Mesendoderm (in vitro differentiated cells): Measurements from ENCODE around the gene FBLN2.

Experiments
- DNase-seq: peaks from one replicate; pipeline ENCODE4 v3.0.0; 2013
- H2AK5ac ChIP-seq: 2 replicates; pipeline ENCODE4 v1.6.1; 2013; ENCODE audit warnings: low read length, inconsistent platforms
- H2BK120ac ChIP-seq: 2 replicates; pipeline ENCODE4 v1.6.1; 2013; ENCODE audit warnings: low read depth, mild to moderate bottlenecking, low read length, moderate library complexity, mixed read lengths
- H2BK15ac ChIP-seq: replicated peaks from 2 replicates; pipeline ENCODE4 v1.6.1; 2013; ENCODE audit warnings: low read depth, mild to moderate bottlenecking, moderate library complexity
- H2BK5ac ChIP-seq: 2 replicates; pipeline ENCODE4 v1.6.1; 2013; ENCODE audit warnings: low read length, inconsistent platforms
- H3K18ac ChIP-seq: 2 replicates; pipeline ENCODE4 v1.6.1; 2013; ENCODE audit warnings: mild to moderate bottlenecking, low read length, mixed read lengths
- H3K23ac ChIP-seq: one replicate; pipeline ENCODE4 v1.6.1; 2013; ENCODE audit warnings: low read length
- H3K27ac ChIP-seq: 2 replicates; pipeline ENCODE4 v1.5.1; 2013; ENCODE audit warnings: low read depth, mild to moderate bottlenecking, inconsistent platforms, low read length, moderate library complexity
- H3K27me3 ChIP-seq: 2 replicates; pipeline ENCODE4 v1.6.1; 2013; ENCODE audit warnings: low read length, control low read depth, mild to moderate bottlenecking, inconsistent platforms; ENCODE audit not compliant: insufficient read depth, poor library complexity
- H3K36me3 ChIP-seq: 2 replicates; pipeline ENCODE4 v1.6.1; 2013; ENCODE audit warnings: low read length, inconsistent platforms; ENCODE audit not compliant: control insufficient read depth, insufficient read depth
- H3K4ac ChIP-seq: one replicate; pipeline ENCODE4 v1.6.1; 2013; ENCODE audit warnings: low read depth, mild to moderate bottlenecking, low read length, moderate library complexity
- H3K4me1 ChIP-seq: 2 replicates; pipeline ENCODE4 v1.6.1; 2013; ENCODE audit warnings: low read depth, low read length, inconsistent platforms; ENCODE audit not compliant: control insufficient read depth
- H3K4me2 ChIP-seq: 2 replicates; pipeline ENCODE4 v1.6.1; 2013; ENCODE audit warnings: low read length
- H3K4me3 ChIP-seq: 2 replicates; pipeline ENCODE4 v1.5.1; 2013; ENCODE audit warnings: mild to moderate bottlenecking, low read length
- H3K56ac ChIP-seq: one replicate; pipeline ENCODE4 v1.6.1; 2013; ENCODE audit warnings: low read length
- H3K79me1 ChIP-seq: 2 replicates; pipeline ENCODE4 v1.6.1; 2013; ENCODE audit warnings: low read length, inconsistent platforms
- H3K79me2 ChIP-seq: 2 replicates; pipeline ENCODE4 v1.6.1; 2013; ENCODE audit warnings: mild to moderate bottlenecking, low read length; ENCODE audit not compliant: control insufficient read depth, insufficient read depth
- H3K9ac ChIP-seq: 2 replicates; pipeline ENCODE4 v1.6.1; 2013; ENCODE audit warnings: low read length, inconsistent platforms
- H4K5ac ChIP-seq: one replicate; pipeline ENCODE4 v1.6.1; 2013; ENCODE audit warnings: low read length
- H4K8ac ChIP-seq: one replicate; pipeline ENCODE4 v1.6.1; 2013; ENCODE audit warnings: low read depth, mild to moderate bottlenecking, control low read depth, low read length, moderate library complexity
- WGBS: extraction: QIAGEN DNeasy Blood & Tissue Kit; methylation state at CpG from one replicate; pipeline ENCODE4 v1.1.7; 2013; ENCODE audit warnings: low lambda C conversion rate, missing lambda C conversion rate; ENCODE audit not compliant: insufficient coverage; ENCODE audit errors: extremely low coverage; 5-methylcytosine and 5-hydroxymethylcytosine counted together

FBLN2 gene

GRCh38 chr3:13615019-13615528, 66.1 kb downstream of the FBLN2 start:
- no peak overlapping the region for H2BK15ac ChIP-seq
- no peak overlapping the region for H2BK120ac ChIP-seq
- no peaks in the 10 kb centered on the region for H3K4me1 ChIP-seq
- H3K79me1 ChIP-seq = no peaks in the 10 kb centered on the region
- no peak for DNase-seq
- no peaks in the 10 kb centered on the region for H3K79me2 ChIP-seq
- no peak overlapping the region for H3K9ac ChIP-seq
- H3K56ac ChIP-seq = no peak overlapping the region
- H4K8ac ChIP-seq = no peak overlapping the region
- no peaks in the 10 kb centered on the region for H3K27me3 ChIP-seq
- no peak overlapping the region for H3K4ac ChIP-seq
- no peak overlapping the region for H3K27ac ChIP-seq
- H3K36me3 ChIP-seq = no peaks in the 10 kb centered on the region
- H2BK5ac ChIP-seq = no peak overlapping the region
- H3K4me3 ChIP-seq = no peak overlapping the region
- no CpG with 5 or more reads among the region's 4 CpGs for WGBS
- no peak overlapping the region for H4K5ac ChIP-seq
- no peak overlapping the region for H2AK5ac ChIP-seq
- H3K23ac ChIP-seq = no peak overlapping the region
- no peak overlapping the region for H3K18ac ChIP-seq
- no peak overlapping the region for H3K4me2 ChIP-seq

GRCh38 chr3:13616359-13616758, 67.4 kb downstream of the FBLN2 start:
- Histone ChIP-seq H3K4me1 (no peaks in the 10 kb centered on the region), H3K27ac (no peak overlapping the region), H3K4ac (no peak overlapping the region), H2BK15ac (no peak overlapping the region), H4K8ac (no peak overlapping the region), H2BK120ac (no peak overlapping the region), H3K56ac (no peak overlapping the region), H2AK5ac (no peak overlapping the region), H3K4me2 (no peak overlapping the region), H3K4me3 (no peak overlapping the region), H3K79me2 (no peaks in the 10 kb centered on the region), H4K5ac (no peak overlapping the region), H3K18ac (no peak overlapping the region), H3K27me3 (no peaks in the 10 kb centered on the region), H2BK5ac (no peak overlapping the region), H3K23ac (no peak overlapping the region), H3K79me1 (no peaks in the 10 kb centered on the region), H3K9ac (no peak overlapping the region), H3K36me3 (no peaks in the 10 kb centered on the region)
- no peak for DNase-seq
- no CpG with 5 or more reads among the region's 7 CpGs for WGBS

GRCh38 chr3:13617097-13617738, 68.3 kb downstream of the FBLN2 start:
- no peaks in the 10 kb centered on the region for H3K27me3 ChIP-seq
- no peaks in the 10 kb centered on the region for H3K79me2 ChIP-seq
- H2BK5ac ChIP-seq = no peak overlapping the region
- no peak overlapping the region for H4K5ac ChIP-seq
- H3K4ac ChIP-seq = no peak overlapping the region
- no peak for DNase-seq
- H4K8ac ChIP-seq = no peak overlapping the region
- H3K18ac ChIP-seq = no peak overlapping the region
- H3K56ac ChIP-seq = no peak overlapping the region
- H3K36me3 ChIP-seq = no peaks in the 10 kb centered on the region
- no peak overlapping the region for H2BK120ac ChIP-seq
- no peak overlapping the region for H2AK5ac ChIP-seq
- no peak overlapping the region for H3K4me2 ChIP-seq
- no peak overlapping the region for H3K9ac ChIP-seq
- H2BK15ac ChIP-seq = no peak overlapping the region
- H3K23ac ChIP-seq = no peak overlapping the region
- no peak overlapping the region for H3K27ac ChIP-seq
- 100% methylated on average over 1 of the region's 3 CpGs for WGBS
- no peaks in the 10 kb centered on the region for H3K4me1 ChIP-seq
- H3K4me3 ChIP-seq = no peak overlapping the region
- no peaks in the 10 kb centered on the region for H3K79me1 ChIP-seq

DNA sequence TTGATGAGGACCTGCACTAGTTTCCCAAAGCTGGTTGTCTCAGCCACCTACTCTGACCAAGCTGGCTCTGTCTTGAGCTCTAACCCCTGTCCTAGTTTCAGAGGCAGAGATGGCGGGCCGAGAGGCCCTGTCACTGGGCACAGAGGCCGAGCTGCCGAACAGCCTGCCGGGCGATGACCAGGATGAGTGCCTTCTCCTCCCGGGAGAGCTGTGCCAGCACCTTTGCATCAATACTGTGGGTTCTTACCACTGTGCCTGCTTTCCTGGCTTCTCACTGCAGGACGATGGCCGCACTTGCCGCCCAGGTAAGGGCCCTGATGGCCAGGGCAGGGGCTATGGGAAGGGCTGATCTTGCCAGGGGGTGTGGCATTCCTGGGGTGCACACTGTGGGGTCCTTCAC, 69.1 kb downstream of the FBLN2 start:
- no peaks in the 10 kb centered on the region for H3K79me1 ChIP-seq
- no peak overlapping the region for H2BK15ac ChIP-seq
- H3K27ac ChIP-seq = no peak overlapping the region
- H3K4ac ChIP-seq = no peak overlapping the region
- no peak overlapping the region for H3K9ac ChIP-seq
- H2BK120ac ChIP-seq = no peak overlapping the region
- H2AK5ac ChIP-seq = no peak overlapping the region
- no peak overlapping the region for H3K4me3 ChIP-seq
- no peak for DNase-seq
- H4K5ac ChIP-seq = no peak overlapping the region
- no peak overlapping the region for H3K4me2 ChIP-seq
- no peaks in the 10 kb centered on the region for H3K27me3 ChIP-seq
- no peaks in the 10 kb centered on the region for H3K79me2 ChIP-seq
- H3K18ac ChIP-seq = no peak overlapping the region
- no peaks in the 10 kb centered on the region for H3K36me3 ChIP-seq
- no peak overlapping the region for H3K23ac ChIP-seq
- WGBS = no CpG with 5 or more reads among the region's 10 CpGs
- H2BK5ac ChIP-seq = no peak overlapping the region
- no peak overlapping the region for H3K56ac ChIP-seq
- H3K4me1 ChIP-seq = no peaks in the 10 kb centered on the region
- H4K8ac ChIP-seq = no peak overlapping the region

GRCh38 chr3:13618836-13619235, 69.9 kb downstream of the FBLN2 start:
- no peak overlapping the region for H3K23ac ChIP-seq
- H3K4ac ChIP-seq = no peak overlapping the region
- H3K79me2 ChIP-seq = no peaks in the 10 kb centered on the region
- H3K4me3 ChIP-seq = no peak overlapping the region
- H2BK15ac ChIP-seq = no peak overlapping the region
- H2BK120ac ChIP-seq = no peak overlapping the region
- no CpG with 5 or more reads among the region's 3 CpGs for WGBS
- H3K79me1 ChIP-seq = no peaks in the 10 kb centered on the region
- no peak overlapping the region for H3K18ac ChIP-seq
- no peaks in the 10 kb centered on the region for H3K36me3 ChIP-seq
- no peak overlapping the region for H4K5ac ChIP-seq
- H3K4me2 ChIP-seq = no peak overlapping the region
- no peaks in the 10 kb centered on the region for H3K27me3 ChIP-seq
- DNase-seq = no peak
- H4K8ac ChIP-seq = no peak overlapping the region
- no peak overlapping the region for H2AK5ac ChIP-seq
- H2BK5ac ChIP-seq = no peak overlapping the region
- no peak overlapping the region for H3K56ac ChIP-seq
- H3K4me1 ChIP-seq = no peaks in the 10 kb centered on the region
- no peak overlapping the region for H3K9ac ChIP-seq
- H3K27ac ChIP-seq = no peak overlapping the region

- Histone ChIP-seq H3K4me2 (no peak overlapping the region), H3K27me3 (no peaks in the 10 kb centered on the region), H3K79me1 (no peaks in the 10 kb centered on the region), H3K79me2 (no peaks in the 10 kb centered on the region), H3K18ac (no peak overlapping the region), H3K4me3 (no peak overlapping the region), H2AK5ac (no peak overlapping the region), H2BK120ac (no peak overlapping the region), H3K4me1 (no peaks in the 10 kb centered on the region), H3K36me3 (no peaks in the 10 kb centered on the region), H3K23ac (no peak overlapping the region), H4K5ac (no peak overlapping the region), H4K8ac (no peak overlapping the region), H3K9ac (no peak overlapping the region), H3K4ac (no peak overlapping the region), H3K27ac (no peak overlapping the region), H2BK15ac (no peak overlapping the region), H2BK5ac (no peak overlapping the region), H3K56ac (no peak overlapping the region)
- no CpG with 5 or more reads among the region's 13 CpGs for WGBS
- DNase-seq = no peak
Observed at GRCh38 chr3:13619661-13620230, 70.8 kb downstream of the FBLN2 start.
